Measurements from ENCODE around the gene GNG7.
"Not testable (repeated sequence)": the region's sequence is repeated elsewhere in the genome, so short reads cannot be mapped to it uniquely, and the experiment has no call there.

GRCh38 chr19:2606774-2607173 lies 95.7 kb downstream of the GNG7 start:
- TF ChIP-seq PATZ1 (CRISPR knock-in tag; IDR thresholded peaks at IDR 0.05; ENCODE audit: borderline replicate concordance); ZFP3 (CRISPR knock-in tag; IDR thresholded peaks at IDR 0.05); CSRNP3 (CRISPR knock-in tag; IDR thresholded peaks at IDR 0.05); PPARA (CRISPR knock-in tag; IDR thresholded peaks at IDR 0.05; ENCODE audit: borderline replicate concordance); BACH2 (CRISPR knock-in tag; IDR thresholded peaks at IDR 0.05; ENCODE audit: borderline replicate concordance); RARB (CRISPR knock-in tag; IDR thresholded peaks at IDR 0.05): not testable (repeated sequence)
